OCI-LY1 (cell line): ENCODE results near the gene UMPS.

Experiments used
- H2AFZ ChIP-seq: fragments of 200-600 bp; sonication (generic), shearing (Covaris generic); 2 replicates; pipeline ENCODE4 v1.6.0; 2014; ENCODE audit warnings: antibody characterized with exemption, mild to moderate bottlenecking, low read length
- H3F3A ChIP-seq: fragments of 200-600 bp; sonication (generic), shearing (Covaris generic); 2 replicates; pipeline ENCODE4 v1.6.0; 2014; ENCODE audit warnings: mild to moderate bottlenecking, antibody characterized with exemption, low read length, moderate library complexity; ENCODE audit not compliant: insufficient read depth
- H3K27ac ChIP-seq: fragments of 200-600 bp; sonication (generic); 2 replicates; pipeline ENCODE4 v1.5.1; 2014; ENCODE audit warnings: low read length, mixed run types, mild to moderate bottlenecking, low read depth; ENCODE audit not compliant: poor library complexity, severe bottlenecking
- H3K27me3 ChIP-seq: fragments of 200-600 bp; sonication (generic); 2 replicates; pipeline ENCODE4 v1.6.0; 2014; ENCODE audit warnings: antibody characterized with exemption, mild to moderate bottlenecking, low read length, moderate library complexity; ENCODE audit not compliant: insufficient read depth
- H3K36me3 ChIP-seq: fragments of 200-600 bp; sonication (generic); 2 replicates; pipeline ENCODE4 v1.6.1; 2014; ENCODE audit warnings: mild to moderate bottlenecking, antibody characterized with exemption, low read length, moderate library complexity, mixed read lengths; ENCODE audit not compliant: insufficient read depth
- H3K4me1 ChIP-seq: fragments of 200-600 bp; sonication (generic); 2 replicates; pipeline ENCODE4 v1.5.1; 2014; ENCODE audit warnings: mild to moderate bottlenecking, low read length, moderate library complexity; ENCODE audit not compliant: insufficient read depth, severe bottlenecking
- H3K4me2 ChIP-seq: fragments of 200-600 bp; sonication (generic), shearing (Covaris generic); 2 replicates; pipeline ENCODE4 v1.6.1; 2014; ENCODE audit warnings: low read length
- H3K4me3 ChIP-seq: fragments of 200-600 bp; sonication (generic); 2 replicates; pipeline ENCODE4 v1.5.1; 2014; ENCODE audit warnings: low read length, low read depth, mild to moderate bottlenecking, mixed read lengths; ENCODE audit not compliant: poor library complexity, severe bottlenecking
- H3K79me2 ChIP-seq: fragments of 200-600 bp; shearing (Covaris generic); 2 replicates; pipeline ENCODE4 v1.6.1; 2016; ENCODE audit warnings: mixed run types, low read length, mixed read lengths; ENCODE audit not compliant: insufficient read depth
- H3K9ac ChIP-seq: fragments of 200-600 bp; sonication (generic), shearing (Covaris generic); 2 replicates; pipeline ENCODE4 v1.6.1; 2014; ENCODE audit warnings: mild to moderate bottlenecking, low read length, mixed read lengths
- H3K9me2 ChIP-seq: fragments of 200-600 bp; sonication (generic), shearing (Covaris generic); 2 replicates; pipeline ENCODE4 v1.6.1; 2014; ENCODE audit warnings: low read depth, mild to moderate bottlenecking, low read length, mixed read lengths
- H3K9me3 ChIP-seq: fragments of 200-600 bp; shearing (Covaris generic); 2 replicates; pipeline ENCODE4 v1.6.1; 2014; ENCODE audit warnings: low read length, mixed read lengths
- H4K20me1 ChIP-seq: fragments of 200-600 bp; sonication (generic), shearing (Covaris generic); 2 replicates; pipeline ENCODE4 v1.6.0; 2016; ENCODE audit warnings: mild to moderate bottlenecking, low read length; ENCODE audit not compliant: insufficient read depth
- CTCF ChIP-seq: fragments of 200-600 bp; sonication (generic), shearing (Covaris generic); IDR thresholded peaks from 2 replicates; pipeline ENCODE4 v1.5.1; 2017; ENCODE audit warnings: mild to moderate bottlenecking, antibody characterized with exemption, low read length, moderate library complexity, mixed read lengths
- EZH2 ChIP-seq: fragments of 200-600 bp; sonication (generic), shearing (Covaris generic); IDR thresholded peaks from 2 replicates; pipeline ENCODE4 v1.8.0; 2017; ENCODE audit warnings: borderline replicate concordance, mixed run types, mild to moderate bottlenecking, antibody characterized with exemption, low read length, moderate library complexity, mixed read lengths

The UMPS gene

GRCh38 chr3:124763644-124764358, 33.5 kb downstream of the UMPS start:
- no peaks in the 10 kb centered on the region for H3F3A ChIP-seq
- no peak overlapping the region for H2AFZ ChIP-seq
- no peaks in the 10 kb centered on the region for H3K9me2 ChIP-seq
- no peaks in the 10 kb centered on the region for H3K9me3 ChIP-seq
- no peak overlapping the region for H3K9ac ChIP-seq
- no peaks in the 10 kb centered on the region for H3K79me2 ChIP-seq
- no peak overlapping the region for H3K4me2 ChIP-seq
- H3K4me1 ChIP-seq = no peaks in the 10 kb centered on the region
- H3K4me3 ChIP-seq = no peak overlapping the region
- no peaks in the 10 kb centered on the region for H3K36me3 ChIP-seq
- H3K27me3 ChIP-seq = peaks cover 5% of the 10 kb centered on the region; the same call in 1 of the 2 replicates
- no peaks in the 10 kb centered on the region for H4K20me1 ChIP-seq
- no peak for TF ChIP-seq CTCF
- no peak for TF ChIP-seq EZH2
- H3K27ac ChIP-seq = no peak overlapping the region

GRCh38 chr3:124764746-124765145, 34.5 kb downstream of the UMPS start:
- Histone ChIP-seq H3K9ac (no peak overlapping the region), H3K9me2 (no peaks in the 10 kb centered on the region), H3K36me3 (no peaks in the 10 kb centered on the region), H2AFZ (no peak overlapping the region), H3K27me3 (peaks cover 5% of the 10 kb centered on the region; the same call in 1 of the 2 replicates), H3K4me1 (no peaks in the 10 kb centered on the region), H3K4me2 (no peak overlapping the region), H4K20me1 (no peaks in the 10 kb centered on the region), H3K27ac (no peak overlapping the region), H3K9me3 (no peaks in the 10 kb centered on the region), H3K79me2 (no peaks in the 10 kb centered on the region), H3K4me3 (no peak overlapping the region), H3F3A (no peaks in the 10 kb centered on the region)
- TF ChIP-seq EZH2 = no peak
- no peak for TF ChIP-seq CTCF

- Histone ChIP-seq H3K9ac (no peak overlapping the region), H3K36me3 (no peaks in the 10 kb centered on the region), H3K27ac (no peak overlapping the region), H3K9me2 (no peaks in the 10 kb centered on the region), H3K4me2 (no peak overlapping the region), H3K27me3 (peaks cover 5% of the 10 kb centered on the region; the same call in 1 of the 2 replicates), H3F3A (no peaks in the 10 kb centered on the region), H2AFZ (no peak overlapping the region), H3K79me2 (no peaks in the 10 kb centered on the region), H3K9me3 (no peaks in the 10 kb centered on the region), H3K4me3 (no peak overlapping the region), H4K20me1 (no peaks in the 10 kb centered on the region), H3K4me1 (no peaks in the 10 kb centered on the region)
- TF ChIP-seq EZH2 (no peak), CTCF (no peak)
Observed at GRCh38 chr3:124765197-124765840, 35.1 kb downstream of the UMPS start.
